ENCODE results near the gene MUC13. TPM values are rescaled to one million over a fixed set of nuclear protein-coding genes. Genes with fewer than 3 reads are reported as not detected.

The MUC13 gene
- total RNA-seq, 1 experiment from 2014 or later, result not detected

DNA sequence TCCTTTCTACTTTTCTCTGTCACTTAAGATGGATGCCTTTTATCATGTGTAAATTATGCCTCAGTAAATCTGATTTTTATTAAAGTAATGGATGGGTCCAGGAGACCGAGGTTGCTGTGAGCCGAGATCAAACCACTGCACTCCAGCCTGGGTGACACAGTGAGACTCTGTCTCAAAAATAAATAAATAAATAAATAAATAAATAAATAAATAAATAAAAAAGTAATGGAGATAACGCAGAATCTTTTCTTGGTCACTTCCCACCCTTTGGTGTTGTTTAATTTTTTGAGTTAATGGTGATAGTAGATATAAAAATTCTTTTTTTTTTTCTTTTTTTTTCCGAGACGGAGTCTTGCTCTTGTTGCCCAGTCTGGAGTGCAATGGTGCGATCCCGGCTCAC is 44.1 kb upstream of the MUC13 start:
- no peaks in the 10 kb centered on the region for H3K9me3 ChIP-seq (ENCODE audit: control insufficient read depth, low read depth, low read length)
- H2BK15ac ChIP-seq (ENCODE audit: low read depth, low read length), result no peak overlapping the region
- H2AFZ ChIP-seq (ENCODE audit: low read length), result no peak overlapping the region
- H3K4me2 ChIP-seq (ENCODE audit: insufficient read depth, insufficient read length, low read length), result no peak overlapping the region
- no peak overlapping the region for H3T11ph ChIP-seq (ENCODE audit: low read length)
- no peaks in the 10 kb centered on the region for H3K79me1 ChIP-seq (ENCODE audit: insufficient read depth, low read depth, low read length, poor library complexity, severe bottlenecking)
- H3K56ac ChIP-seq (ENCODE audit: insufficient read length, low read depth, low read length), result no peak overlapping the region
- no peak overlapping the region for H4K8ac ChIP-seq (replicated peaks; ENCODE audit: insufficient read length, low read depth, low read length)
- no peak overlapping the region for H3K9ac ChIP-seq (ENCODE audit: extremely low read depth, insufficient read length, low read length)
- no peaks in the 10 kb centered on the region for H3K27me3 ChIP-seq (ENCODE audit: insufficient read depth, low read length)
- H2BK120ac ChIP-seq (ENCODE audit: low read depth, low read length, poor library complexity, severe bottlenecking), result no peak overlapping the region
- H4K20me1 ChIP-seq (ENCODE audit: control insufficient read depth, insufficient read depth, insufficient read length), result no peaks in the 10 kb centered on the region
- Mint-ChIP-seq H3K9me3 (peaks cover 0 to 3% of the 10 kb centered on the region in 2 experiments; a peak in 1 of 5 replicates), H3K36me3 (ENCODE audit: insufficient read depth in 1 of 3, low read depth in 3 of 3) (peaks cover 17 to 19% (median 18%) of the 10 kb centered on the region in 3 experiments), H3K27me3 (ENCODE audit: low read depth) (no peaks in the 10 kb centered on the region; the same call in 1 of the 2 replicates), H3K4me1 (0 out of 4 replicates have a peak, but pooled peaks cover 0 to 3% of the 10 kb centered on the region in 2 experiments), H3K4me3 (no peak overlapping the region), H3K27ac (no peak overlapping the region)
- no peak overlapping the region for H2BK12ac ChIP-seq (ENCODE audit: insufficient read length, low read depth, low read length)
- H2BK20ac ChIP-seq (ENCODE audit: low read depth, low read length, poor library complexity, severe bottlenecking), result no peak overlapping the region
- H2AK5ac ChIP-seq (ENCODE audit: insufficient read length, low read length), result no peak overlapping the region
- H3K14ac ChIP-seq (ENCODE audit: insufficient read depth, low read length), result no peak overlapping the region
- no peak overlapping the region for H4K5ac ChIP-seq (ENCODE audit: insufficient read length, low read depth, low read length)
- H2BK5ac ChIP-seq (ENCODE audit: insufficient read length, low read length), result no peak overlapping the region
- no peaks in the 10 kb centered on the region for H3K23me2 ChIP-seq (ENCODE audit: insufficient read length, low read depth, low read length, poor library complexity, severe bottlenecking)
- H3K27ac ChIP-seq (ENCODE audit: insufficient read length, low read depth, low read length), result no peak overlapping the region
- H3K79me2 ChIP-seq (ENCODE audit: insufficient read depth, low read length), result no peaks in the 10 kb centered on the region
- no peak overlapping the region for H3K23ac ChIP-seq (ENCODE audit: insufficient read length, low read depth, low read length)
- no peak for DNase-seq
- TF ChIP-seq, protein P1, sequence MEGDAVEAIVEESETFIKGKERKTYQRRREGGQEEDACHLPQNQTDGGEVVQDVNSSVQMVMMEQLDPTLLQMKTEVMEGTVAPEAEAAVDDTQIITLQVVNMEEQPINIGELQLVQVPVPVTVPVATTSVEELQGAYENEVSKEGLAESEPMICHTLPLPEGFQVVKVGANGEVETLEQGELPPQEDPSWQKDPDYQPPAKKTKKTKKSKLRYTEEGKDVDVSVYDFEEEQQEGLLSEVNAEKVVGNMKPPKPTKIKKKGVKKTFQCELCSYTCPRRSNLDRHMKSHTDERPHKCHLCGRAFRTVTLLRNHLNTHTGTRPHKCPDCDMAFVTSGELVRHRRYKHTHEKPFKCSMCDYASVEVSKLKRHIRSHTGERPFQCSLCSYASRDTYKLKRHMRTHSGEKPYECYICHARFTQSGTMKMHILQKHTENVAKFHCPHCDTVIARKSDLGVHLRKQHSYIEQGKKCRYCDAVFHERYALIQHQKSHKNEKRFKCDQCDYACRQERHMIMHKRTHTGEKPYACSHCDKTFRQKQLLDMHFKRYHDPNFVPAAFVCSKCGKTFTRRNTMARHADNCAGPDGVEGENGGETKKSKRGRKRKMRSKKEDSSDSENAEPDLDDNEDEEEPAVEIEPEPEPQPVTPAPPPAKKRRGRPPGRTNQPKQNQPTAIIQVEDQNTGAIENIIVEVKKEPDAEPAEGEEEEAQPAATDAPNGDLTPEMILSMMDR (conservative IDR thresholded peaks at IDR 0.05), result no peak
- no CpG with 5 or more reads among the region's 7 CpGs for WGBS (ENCODE audit: extremely low coverage, insufficient read length, low lambda C conversion rate)
- H3K18ac ChIP-seq (ENCODE audit: insufficient read length, low read depth, low read length), result no peak overlapping the region
- H3K4me1 ChIP-seq (ENCODE audit: insufficient read depth, low read length), result no peaks in the 10 kb centered on the region
- no peak overlapping the region for H3K4ac ChIP-seq (ENCODE audit: low read depth, low read length)
- no peak overlapping the region for H4K91ac ChIP-seq (ENCODE audit: insufficient read length, low read depth, low read length)
